ENCODE data around the gene CTIF.

Gene CTIF

GRCh38 chr18:48519431-48520100 lies 19.3 kb upstream of the CTIF start:
- DNase-seq, result no peak
- no peaks in the 10 kb centered on the region for H3K4me1 ChIP-seq
- H3K27me3 ChIP-seq, result no peaks in the 10 kb centered on the region
- TF ChIP-seq CTCF (IDR thresholded peaks at IDR 0.05; ENCODE audit: low read depth, low read length), result no peak
- no peaks in the 10 kb centered on the region for H3K9me3 ChIP-seq
- H3K4me3 ChIP-seq (ENCODE audit: low read depth, low read length), result no peak overlapping the region
- H3K36me3 ChIP-seq, result no peaks in the 10 kb centered on the region

GRCh38 chr18:48521723-48522122 lies 17.1 kb upstream of the CTIF start:
- TF ChIP-seq CTCF (IDR thresholded peaks at IDR 0.05; ENCODE audit: low read depth, low read length), result no peak
- Histone ChIP-seq H3K36me3 (no peaks in the 10 kb centered on the region), H3K27me3 (no peaks in the 10 kb centered on the region), H3K4me1 (no peaks in the 10 kb centered on the region), H3K4me3 (ENCODE audit: low read depth, low read length) (no peak overlapping the region), H3K9me3 (no peaks in the 10 kb centered on the region)
- no peak for DNase-seq

GRCh38 chr18:48525671-48526070 lies 13.2 kb upstream of the CTIF start:
- no peaks in the 10 kb centered on the region for H3K27me3 ChIP-seq
- H3K4me1 ChIP-seq, result no peaks in the 10 kb centered on the region
- no peak for TF ChIP-seq CTCF (IDR thresholded peaks at IDR 0.05; ENCODE audit: low read depth, low read length)
- no peaks in the 10 kb centered on the region for H3K36me3 ChIP-seq
- no peak for DNase-seq
- H3K4me3 ChIP-seq (ENCODE audit: low read depth, low read length), result no peak overlapping the region
- no peaks in the 10 kb centered on the region for H3K9me3 ChIP-seq

GRCh38 chr18:48527461-48527860 lies 11.4 kb upstream of the CTIF start:
- Histone ChIP-seq H3K4me3 (ENCODE audit: low read depth, low read length) (no peak overlapping the region), H3K9me3 (no peaks in the 10 kb centered on the region), H3K36me3 (no peaks in the 10 kb centered on the region), H3K27me3 (no peaks in the 10 kb centered on the region), H3K4me1 (no peaks in the 10 kb centered on the region)
- DNase-seq, result no peak
- no peak for TF ChIP-seq CTCF (IDR thresholded peaks at IDR 0.05; ENCODE audit: low read depth, low read length)

- DNase-seq, result no peak
- no peak overlapping the region for H3K4me3 ChIP-seq (ENCODE audit: low read depth, low read length)
- no peaks in the 10 kb centered on the region for H3K4me1 ChIP-seq
- no peaks in the 10 kb centered on the region for H3K9me3 ChIP-seq
- no peaks in the 10 kb centered on the region for H3K36me3 ChIP-seq
- no peaks in the 10 kb centered on the region for H3K27me3 ChIP-seq
- TF ChIP-seq CTCF (IDR thresholded peaks at IDR 0.05; ENCODE audit: low read depth, low read length), result no peak
Observed at GRCh38 chr18:48528861-48529260, 10.0 kb upstream of the CTIF start.

- DNase-seq, result no peak
- TF ChIP-seq CTCF (IDR thresholded peaks at IDR 0.05; ENCODE audit: low read depth, low read length), result no peak
- no peaks in the 10 kb centered on the region for H3K36me3 ChIP-seq
- no peaks in the 10 kb centered on the region for H3K9me3 ChIP-seq
- no peaks in the 10 kb centered on the region for H3K4me1 ChIP-seq
- no peaks in the 10 kb centered on the region for H3K27me3 ChIP-seq
- H3K4me3 ChIP-seq (ENCODE audit: low read depth, low read length), result no peak overlapping the region
Observed at GRCh38 chr18:48529796-48530195, 9.0 kb upstream of the CTIF start.

All from BE2C (cell line).